Mesendoderm (in vitro differentiated cells): ENCODE measurements around the gene RBM12.

Source experiments
- DNase-seq: peaks from one replicate; pipeline ENCODE4 v3.0.0; 2013
- H2AK5ac ChIP-seq: 2 replicates; pipeline ENCODE4 v1.6.1; 2013; ENCODE audit warnings: low read length, inconsistent platforms
- H2BK120ac ChIP-seq: 2 replicates; pipeline ENCODE4 v1.6.1; 2013; ENCODE audit warnings: low read depth, mild to moderate bottlenecking, low read length, moderate library complexity, mixed read lengths
- H2BK15ac ChIP-seq: replicated peaks from 2 replicates; pipeline ENCODE4 v1.6.1; 2013; ENCODE audit warnings: low read depth, mild to moderate bottlenecking, moderate library complexity
- H2BK5ac ChIP-seq: 2 replicates; pipeline ENCODE4 v1.6.1; 2013; ENCODE audit warnings: low read length, inconsistent platforms
- H3K18ac ChIP-seq: 2 replicates; pipeline ENCODE4 v1.6.1; 2013; ENCODE audit warnings: mild to moderate bottlenecking, low read length, mixed read lengths
- H3K23ac ChIP-seq: one replicate; pipeline ENCODE4 v1.6.1; 2013; ENCODE audit warnings: low read length
- H3K27ac ChIP-seq: 2 replicates; pipeline ENCODE4 v1.5.1; 2013; ENCODE audit warnings: low read depth, mild to moderate bottlenecking, inconsistent platforms, low read length, moderate library complexity
- H3K27me3 ChIP-seq: 2 replicates; pipeline ENCODE4 v1.6.1; 2013; ENCODE audit warnings: low read length, control low read depth, mild to moderate bottlenecking, inconsistent platforms; ENCODE audit not compliant: insufficient read depth, poor library complexity
- H3K36me3 ChIP-seq: 2 replicates; pipeline ENCODE4 v1.6.1; 2013; ENCODE audit warnings: low read length, inconsistent platforms; ENCODE audit not compliant: control insufficient read depth, insufficient read depth
- H3K4ac ChIP-seq: one replicate; pipeline ENCODE4 v1.6.1; 2013; ENCODE audit warnings: low read depth, mild to moderate bottlenecking, low read length, moderate library complexity
- H3K4me1 ChIP-seq: 2 replicates; pipeline ENCODE4 v1.6.1; 2013; ENCODE audit warnings: low read depth, low read length, inconsistent platforms; ENCODE audit not compliant: control insufficient read depth
- H3K4me2 ChIP-seq: 2 replicates; pipeline ENCODE4 v1.6.1; 2013; ENCODE audit warnings: low read length
- H3K4me3 ChIP-seq: 2 replicates; pipeline ENCODE4 v1.5.1; 2013; ENCODE audit warnings: mild to moderate bottlenecking, low read length
- H3K56ac ChIP-seq: one replicate; pipeline ENCODE4 v1.6.1; 2013; ENCODE audit warnings: low read length
- H3K79me1 ChIP-seq: 2 replicates; pipeline ENCODE4 v1.6.1; 2013; ENCODE audit warnings: low read length, inconsistent platforms
- H3K79me2 ChIP-seq: 2 replicates; pipeline ENCODE4 v1.6.1; 2013; ENCODE audit warnings: mild to moderate bottlenecking, low read length; ENCODE audit not compliant: control insufficient read depth, insufficient read depth
- H3K9ac ChIP-seq: 2 replicates; pipeline ENCODE4 v1.6.1; 2013; ENCODE audit warnings: low read length, inconsistent platforms
- H4K5ac ChIP-seq: one replicate; pipeline ENCODE4 v1.6.1; 2013; ENCODE audit warnings: low read length
- H4K8ac ChIP-seq: one replicate; pipeline ENCODE4 v1.6.1; 2013; ENCODE audit warnings: low read depth, mild to moderate bottlenecking, control low read depth, low read length, moderate library complexity
- WGBS: extraction: QIAGEN DNeasy Blood & Tissue Kit; methylation state at CpG from one replicate; pipeline ENCODE4 v1.1.7; 2013; ENCODE audit warnings: low lambda C conversion rate, missing lambda C conversion rate; ENCODE audit not compliant: insufficient coverage; ENCODE audit errors: extremely low coverage; 5-methylcytosine and 5-hydroxymethylcytosine counted together

The RBM12 gene

DNA sequence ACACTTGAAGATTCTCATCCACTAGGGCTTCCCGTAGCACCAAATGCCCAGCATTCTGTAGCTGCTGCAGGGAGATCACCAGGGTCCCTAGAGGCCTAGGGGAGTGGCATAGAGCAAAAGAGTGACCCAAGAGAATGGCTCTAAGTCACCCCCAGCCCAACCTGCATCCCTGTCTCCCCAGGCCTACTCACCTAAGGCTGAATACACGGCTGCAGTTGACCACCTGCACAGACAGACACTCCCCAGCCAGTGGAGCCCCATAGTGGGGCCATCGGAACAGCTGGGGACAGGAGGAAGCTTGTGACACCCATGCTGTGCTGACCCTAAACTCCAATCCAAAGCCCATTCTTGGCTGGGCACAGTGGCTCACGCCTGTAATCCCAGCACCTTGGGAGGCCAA is 58.6 kb downstream of the RBM12 start:
- no peak overlapping the region for H4K8ac ChIP-seq
- DNase-seq = no peak

DNA sequence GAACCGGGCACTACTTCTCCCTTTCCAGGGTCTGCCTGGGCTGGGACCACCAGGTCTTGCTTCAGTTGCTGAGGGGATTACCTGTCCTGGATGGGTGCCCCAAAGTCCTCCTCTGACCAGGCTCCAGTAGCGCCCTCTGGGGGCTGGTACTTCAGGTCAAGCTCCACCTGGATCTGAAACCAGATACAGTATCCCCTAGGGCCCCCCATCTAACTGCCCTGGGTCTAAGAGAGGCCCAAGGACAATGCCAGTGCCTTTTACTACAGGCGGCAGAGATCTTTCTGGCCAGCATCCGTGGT is 60.3 kb downstream of the RBM12 start:
- no peak overlapping the region for H2BK15ac ChIP-seq
- peak; percentile 74 for DNase-seq
- no peaks in the 10 kb centered on the region for H3K79me2 ChIP-seq
- no peak overlapping the region for H3K4ac ChIP-seq
- no peak overlapping the region for H3K9ac ChIP-seq
- H3K4me3 ChIP-seq = no peak overlapping the region
- H2BK120ac ChIP-seq = no peak overlapping the region
- H3K36me3 ChIP-seq = no peaks in the 10 kb centered on the region
- H2AK5ac ChIP-seq = no peak overlapping the region
- peaks cover 4% of the 10 kb centered on the region for H3K27me3 ChIP-seq
- no peak overlapping the region for H3K18ac ChIP-seq
- H3K4me2 ChIP-seq = no peak overlapping the region
- H3K4me1 ChIP-seq = no peaks in the 10 kb centered on the region
- no CpG with 5 or more reads among the region's 4 CpGs for WGBS
- no peak overlapping the region for H4K5ac ChIP-seq
- H3K79me1 ChIP-seq = no peaks in the 10 kb centered on the region
- H3K27ac ChIP-seq = no peak overlapping the region
- H2BK5ac ChIP-seq = no peak overlapping the region
- H3K23ac ChIP-seq = no peak overlapping the region
- H4K8ac ChIP-seq = no peak overlapping the region
- no peak overlapping the region for H3K56ac ChIP-seq

More for the DNA sequence above, 58.6 kb downstream of the RBM12 start:
- H2BK5ac ChIP-seq = no peak overlapping the region
- H3K9ac ChIP-seq = no peak overlapping the region
- H3K4me1 ChIP-seq = no peaks in the 10 kb centered on the region
- H3K27ac ChIP-seq = no peak overlapping the region
- no peak overlapping the region for H3K4me3 ChIP-seq
- no peaks in the 10 kb centered on the region for H3K36me3 ChIP-seq
- no peak overlapping the region for H2BK15ac ChIP-seq
- H2BK120ac ChIP-seq = no peak overlapping the region
- H3K18ac ChIP-seq = no peak overlapping the region
- no peaks in the 10 kb centered on the region for H3K79me1 ChIP-seq
- no peak overlapping the region for H4K5ac ChIP-seq
- H3K4me2 ChIP-seq = no peak overlapping the region
- H2AK5ac ChIP-seq = no peak overlapping the region
- no peak overlapping the region for H3K4ac ChIP-seq
- H3K79me2 ChIP-seq = no peaks in the 10 kb centered on the region
- WGBS = no CpG with 5 or more reads among the region's 4 CpGs
- H3K56ac ChIP-seq = no peak overlapping the region
- no peaks in the 10 kb centered on the region for H3K27me3 ChIP-seq
- no peak overlapping the region for H3K23ac ChIP-seq

DNA sequence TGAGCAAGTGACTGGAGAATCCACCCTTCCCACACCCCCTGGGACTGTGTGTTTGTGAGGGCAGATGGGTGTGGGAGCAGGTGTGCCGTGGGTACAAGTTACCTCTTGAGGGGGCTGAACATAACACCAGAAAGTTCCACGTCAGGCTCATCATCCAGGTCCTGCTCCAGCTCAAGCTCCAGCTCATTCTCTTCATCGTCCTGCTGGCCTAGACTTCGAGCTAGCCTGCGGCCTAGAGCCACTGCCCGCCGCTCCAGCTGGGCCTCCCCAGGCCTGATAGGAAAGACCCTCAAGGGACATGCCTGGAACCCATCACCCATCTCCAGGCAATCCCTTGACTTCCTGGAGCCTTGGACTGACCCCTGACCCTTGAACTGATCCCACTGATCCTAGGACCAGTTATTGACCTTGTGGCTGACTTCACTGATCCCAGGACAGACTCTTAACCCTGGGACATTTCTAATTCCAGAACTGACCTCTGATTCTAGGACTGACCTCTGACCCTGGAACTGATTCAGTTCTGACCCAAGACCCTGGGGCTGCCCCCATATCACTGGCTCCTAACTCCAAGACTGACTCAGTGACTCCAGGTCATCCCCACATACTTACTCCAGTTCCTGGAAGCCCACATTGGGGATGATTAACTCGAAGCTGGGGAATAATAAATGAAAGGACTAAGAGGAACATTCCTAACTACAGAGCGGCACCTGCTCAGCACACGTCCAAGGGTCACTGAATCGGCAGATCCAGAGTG is 60.8 kb downstream of the RBM12 start:
- Histone ChIP-seq H2BK120ac (no peak overlapping the region), H3K27me3 (peaks cover 4% of the 10 kb centered on the region), H3K4me3 (no peak overlapping the region), H3K36me3 (no peaks in the 10 kb centered on the region), H3K4ac (no peak overlapping the region), H2BK15ac (no peak overlapping the region), H4K5ac (no peak overlapping the region), H2BK5ac (no peak overlapping the region), H3K79me1 (no peaks in the 10 kb centered on the region), H3K9ac (no peak overlapping the region), H3K56ac (no peak overlapping the region), H3K27ac (no peak overlapping the region), H3K4me2 (no peak overlapping the region), H3K4me1 (no peaks in the 10 kb centered on the region), H3K79me2 (no peaks in the 10 kb centered on the region), H3K23ac (no peak overlapping the region), H3K18ac (no peak overlapping the region), H4K8ac (no peak overlapping the region), H2AK5ac (no peak overlapping the region)
- no CpG with 5 or more reads among the region's 11 CpGs for WGBS
- DNase-seq = no peak

DNA sequence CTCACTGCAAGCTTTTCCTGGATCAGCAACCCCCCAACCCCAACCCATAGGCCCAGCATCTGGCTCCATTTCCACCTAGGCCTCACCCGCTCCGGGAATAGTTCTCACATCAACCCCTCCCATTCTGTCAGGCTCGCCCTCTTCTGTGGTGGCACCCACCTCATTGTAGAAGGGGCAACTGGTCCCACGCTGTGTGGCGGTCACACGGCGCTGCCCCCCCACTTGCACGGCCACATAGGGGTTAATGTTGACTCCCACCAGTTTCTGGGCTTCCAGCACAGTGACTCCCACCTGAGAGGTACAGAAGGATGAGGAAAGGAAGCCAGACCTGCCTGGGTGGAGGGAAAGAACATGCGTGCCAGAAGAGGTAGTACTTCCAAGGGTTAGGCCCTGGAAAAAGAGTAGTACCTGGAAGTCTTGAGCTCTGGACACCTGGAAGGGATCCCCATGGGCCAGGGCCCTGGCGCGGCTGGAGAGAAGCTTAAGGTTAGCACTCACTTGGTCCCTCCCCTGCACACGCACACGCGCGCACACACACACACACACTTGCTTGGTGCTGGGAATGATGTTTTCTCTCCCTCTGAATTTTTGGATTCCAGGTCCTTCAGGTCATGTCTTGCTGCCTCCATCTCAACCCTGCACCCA is 61.7 kb downstream of the RBM12 start:
- Histone ChIP-seq H2BK5ac (no peak overlapping the region), H3K4ac (no peak overlapping the region), H3K36me3 (no peaks in the 10 kb centered on the region), H3K18ac (no peak overlapping the region), H3K23ac (no peak overlapping the region), H2BK120ac (no peak overlapping the region), H3K79me2 (no peaks in the 10 kb centered on the region), H2BK15ac (no peak overlapping the region), H2AK5ac (no peak overlapping the region), H3K4me1 (no peaks in the 10 kb centered on the region), H3K27me3 (peaks cover 4% of the 10 kb centered on the region), H3K27ac (no peak overlapping the region), H3K4me3 (no peak overlapping the region), H3K9ac (no peak overlapping the region), H4K5ac (no peak overlapping the region), H3K4me2 (no peak overlapping the region), H4K8ac (no peak overlapping the region), H3K79me1 (no peaks in the 10 kb centered on the region), H3K56ac (no peak overlapping the region)
- DNase-seq = no peak
- no CpG with 5 or more reads among the region's 15 CpGs for WGBS

DNA sequence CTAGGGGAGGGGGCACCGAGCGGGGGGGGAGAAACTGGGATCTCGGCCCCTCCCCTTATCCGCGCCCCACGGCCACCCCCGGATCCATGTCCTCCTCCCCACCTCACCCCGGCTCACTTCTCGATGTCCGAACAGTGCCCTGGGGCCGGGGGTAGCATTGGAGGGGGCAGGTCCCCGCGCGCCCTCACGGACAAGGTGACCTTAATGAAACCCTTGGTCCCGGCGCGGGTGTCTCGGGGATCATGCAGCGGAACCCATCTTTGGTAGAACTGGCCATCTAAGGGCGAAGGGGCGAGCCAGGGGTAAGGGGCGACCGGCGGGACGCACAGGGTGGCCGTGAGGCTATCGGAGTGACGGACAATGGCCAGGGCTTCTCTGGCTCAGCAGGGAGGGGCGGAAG is 62.7 kb downstream of the RBM12 start:
- H3K56ac ChIP-seq = peak overlapping the region; percentile 83
- no peak overlapping the region for H3K9ac ChIP-seq
- no CpG with 5 or more reads among the region's 30 CpGs for WGBS
- no peak overlapping the region for H3K23ac ChIP-seq
- no peaks in the 10 kb centered on the region for H3K79me2 ChIP-seq
- no peaks in the 10 kb centered on the region for H3K36me3 ChIP-seq
- H2BK120ac ChIP-seq = no peak overlapping the region
- no peak overlapping the region for H2BK5ac ChIP-seq
- no peak overlapping the region for H2AK5ac ChIP-seq
- no peak for DNase-seq
- no peak overlapping the region for H2BK15ac ChIP-seq
- no peak overlapping the region for H4K5ac ChIP-seq
- no peak overlapping the region for H3K4me2 ChIP-seq
- peaks cover 4% of the 10 kb centered on the region for H3K27me3 ChIP-seq
- H3K4me1 ChIP-seq = no peaks in the 10 kb centered on the region
- H4K8ac ChIP-seq = no peak overlapping the region
- no peak overlapping the region for H3K4me3 ChIP-seq
- H3K4ac ChIP-seq = no peak overlapping the region
- H3K18ac ChIP-seq = no peak overlapping the region
- no peaks in the 10 kb centered on the region for H3K79me1 ChIP-seq
- H3K27ac ChIP-seq = no peak overlapping the region
